Measurements from ENCODE around the gene ATF2. TPM values are rescaled to one million over a fixed set of nuclear protein-coding genes. Genes with fewer than 3 reads are reported as not detected.

The ATF2 gene
- total and polyA plus RNA-seq, 2 donors from 2014 or later, result 14.1 to 55.6 TPM

- DNase-seq, result no peak
- no peaks in the 10 kb centered on the region for H3K27me3 ChIP-seq (ENCODE audit: control insufficient read depth, insufficient read depth, low read length)
- H3K4me1 ChIP-seq (ENCODE audit: control insufficient read depth in 2 of 3, insufficient read depth in 2 of 3, low read depth in 1 of 3, low read length in 3 of 3), result no peaks in the 10 kb centered on the region
- intact Hi-C loops (cut with DNase I), result no loop called here
- FAIRE-seq, result no peak
- no peaks in the 10 kb centered on the region for H3K36me3 ChIP-seq (ENCODE audit: control insufficient read depth in 2 of 3, insufficient read depth in 3 of 3, low read length in 3 of 3)
- H3K9ac ChIP-seq (ENCODE audit: low read length in 3 of 3), result no peak overlapping the region
- no peak overlapping the region for H3K4me3 ChIP-seq (ENCODE audit: low read length in 3 of 3)
- peaks cover 0 to 6% (median 0%) of the 10 kb centered on the region in 3 donors for H3K9me3 ChIP-seq (ENCODE audit: control insufficient read depth in 2 of 3, insufficient read depth in 1 of 3, low read length in 3 of 3)
- no peak for TF ChIP-seq CTCF (IDR thresholded peaks at IDR 0.05; ENCODE audit: borderline replicate concordance, extremely low read depth, insufficient read depth)
- H3K27ac ChIP-seq (ENCODE audit: low read depth in 2 of 2, low read length in 2 of 2), result no peak overlapping the region
Observed at GRCh38 chr2:175025946-175026345, 142.1 kb downstream of the ATF2 start.

- Histone ChIP-seq H3K36me3 (ENCODE audit: control insufficient read depth in 2 of 3, insufficient read depth in 3 of 3, low read length in 3 of 3) (no peaks in the 10 kb centered on the region), H3K9me3 (ENCODE audit: control insufficient read depth in 2 of 3, insufficient read depth in 1 of 3, low read length in 3 of 3) (peaks cover 0 to 6% (median 0%) of the 10 kb centered on the region in 3 donors), H3K4me1 (ENCODE audit: control insufficient read depth in 2 of 3, insufficient read depth in 2 of 3, low read depth in 1 of 3, low read length in 3 of 3) (no peaks in the 10 kb centered on the region), H3K9ac (ENCODE audit: low read length in 3 of 3) (no peak overlapping the region), H3K27me3 (ENCODE audit: control insufficient read depth, insufficient read depth, low read length) (no peaks in the 10 kb centered on the region), H3K4me3 (ENCODE audit: low read length in 3 of 3) (no peak overlapping the region), H3K27ac (ENCODE audit: low read depth in 2 of 2, low read length in 2 of 2) (no peak overlapping the region)
- FAIRE-seq (no peak), DNase-seq (no peak)
- TF ChIP-seq CTCF (IDR thresholded peaks at IDR 0.05; ENCODE audit: borderline replicate concordance, extremely low read depth, insufficient read depth), result no peak
- intact Hi-C loops (cut with DNase I), result no loop called here
Observed at GRCh38 chr2:175025233-175025632, 142.8 kb downstream of the ATF2 start.

GRCh38 chr2:175022923-175023322 is 145.1 kb downstream of the ATF2 start:
- no peaks in the 10 kb centered on the region for H3K27me3 ChIP-seq (ENCODE audit: control insufficient read depth, insufficient read depth, low read length)
- H3K27ac ChIP-seq (ENCODE audit: low read depth in 2 of 2, low read length in 2 of 2), result no peak overlapping the region
- no peak for TF ChIP-seq CTCF (IDR thresholded peaks at IDR 0.05; ENCODE audit: borderline replicate concordance, extremely low read depth, insufficient read depth)
- H3K4me3 ChIP-seq (ENCODE audit: low read length in 3 of 3), result no peak overlapping the region
- H3K4me1 ChIP-seq (ENCODE audit: control insufficient read depth in 2 of 3, insufficient read depth in 2 of 3, low read depth in 1 of 3, low read length in 3 of 3), result no peaks in the 10 kb centered on the region
- H3K9me3 ChIP-seq (ENCODE audit: control insufficient read depth in 2 of 3, insufficient read depth in 1 of 3, low read length in 3 of 3), result peaks cover 0 to 6% (median 0%) of the 10 kb centered on the region in 3 donors
- no peak overlapping the region for H3K9ac ChIP-seq (ENCODE audit: low read length in 3 of 3)
- DNase-seq (no peak), FAIRE-seq (no peak)
- intact Hi-C loops (cut with DNase I), result no loop called here
- no peaks in the 10 kb centered on the region for H3K36me3 ChIP-seq (ENCODE audit: control insufficient read depth in 2 of 3, insufficient read depth in 3 of 3, low read length in 3 of 3)

Small RNA genes within 50 kb of the gene (microRNA-seq; reads per million reads assigned to microRNA genes)
- not detected for gene MIR933

Other genes starting within 250 kb of the ATF2 start
- gene CHN1, start 162.8 kb downstream of the ATF2 start, total RNA-seq, result 14.1 TPM
- gene CHN1, start 162.8 kb downstream of the ATF2 start, polyA plus RNA-seq (ENCODE audit: insufficient read depth, low read depth, low replicate concordance), result 6.5 TPM
- gene ATP5MC3, start 13.5 kb upstream of the ATF2 start, total RNA-seq, result 189 TPM
- 990 TPM for gene ATP5MC3, start 13.5 kb upstream of the ATF2 start, polyA plus RNA-seq (ENCODE audit: insufficient read depth, low read depth, low replicate concordance)

Measured in kidney (tissue), 14 donors.